Measurements from ENCODE around the gene HLA-DRB5.
"Not testable (repeated sequence)": the region's sequence is repeated elsewhere in the genome, so short reads cannot be mapped to it uniquely, and the experiment has no call there.

The HLA-DRB5 gene

GRCh38 chr6:32529697-32530430, at the start of gene HLA-DRB5:
HLA-DRB5 (minus strand) TSS chr6:32530287; CDS start chr6:32530224, 63 bp downstream.
- no peak for FAIRE-seq
- DNase-seq (ENCODE audit: insufficient read length, low spot score), result peak; percentile 0

- no peak for FAIRE-seq
- DNase-seq (ENCODE audit: insufficient read length, low spot score), result no peak
Measured at GRCh38 chr6:32578962-32579361, 48.9 kb upstream of the HLA-DRB5 start.

- peak; percentile 23 for FAIRE-seq
- not testable (repeated sequence) for DNase-seq (ENCODE audit: insufficient read length, low spot score)
Measured at GRCh38 chr6:32577493-32577892, 47.4 kb upstream of the HLA-DRB5 start.

- DNase-seq (ENCODE audit: insufficient read length, low spot score) (no peak), FAIRE-seq (no peak)
Measured at GRCh38 chr6:32576250-32576649, 46.2 kb upstream of the HLA-DRB5 start.

GRCh38 chr6:32570363-32570905, 40.3 kb upstream of the HLA-DRB5 start:
- FAIRE-seq, result no peak

GRCh38 chr6:32568561-32568960, 38.5 kb upstream of the HLA-DRB5 start:
- DNase-seq (ENCODE audit: insufficient read length, low spot score) (no peak), FAIRE-seq (no peak)

More at GRCh38 chr6:32570363-32570905, 40.3 kb upstream of the HLA-DRB5 start:
- no peak for DNase-seq (ENCODE audit: insufficient read length, low spot score)

GRCh38 chr6:32566957-32567356, 36.9 kb upstream of the HLA-DRB5 start:
- no peak for DNase-seq (ENCODE audit: insufficient read length, low spot score)
- FAIRE-seq, result no peak

GRCh38 chr6:32565511-32565910, 35.4 kb upstream of the HLA-DRB5 start:
- FAIRE-seq (no peak), DNase-seq (ENCODE audit: insufficient read length, low spot score) (no peak)

- DNase-seq (ENCODE audit: insufficient read length, low spot score), result no peak
- FAIRE-seq, result no peak
Measured at GRCh38 chr6:32562940-32563339, 32.9 kb upstream of the HLA-DRB5 start.

GRCh38 chr6:32559747-32560146, 29.7 kb upstream of the HLA-DRB5 start:
- DNase-seq (ENCODE audit: insufficient read length, low spot score) (no peak), FAIRE-seq (no peak)

GRCh38 chr6:32558426-32559057, 28.5 kb upstream of the HLA-DRB5 start:
- DNase-seq (ENCODE audit: insufficient read length, low spot score), result no peak

GRCh38 chr6:32554116-32554965, 24.3 kb upstream of the HLA-DRB5 start:
- FAIRE-seq (no peak), DNase-seq (ENCODE audit: insufficient read length, low spot score) (no peak)

More at GRCh38 chr6:32558426-32559057, 28.5 kb upstream of the HLA-DRB5 start:
- FAIRE-seq, result peak; percentile 31

GRCh38 chr6:32553037-32553742, 23.1 kb upstream of the HLA-DRB5 start:
- no peak for FAIRE-seq
- DNase-seq (ENCODE audit: insufficient read length, low spot score), result no peak

- FAIRE-seq, result peak; percentile 66
- DNase-seq (ENCODE audit: insufficient read length, low spot score), result no peak
Measured at GRCh38 chr6:32551410-32551809, 21.3 kb upstream of the HLA-DRB5 start.

- FAIRE-seq, result no peak
- no peak for DNase-seq (ENCODE audit: insufficient read length, low spot score)
Measured at GRCh38 chr6:32539839-32540238, 9.8 kb upstream of the HLA-DRB5 start.

- DNase-seq (ENCODE audit: insufficient read length, low spot score), result not testable (repeated sequence)
- peak; percentile 99 for FAIRE-seq
Measured at GRCh38 chr6:32530431-32530793, 325 bp upstream of the HLA-DRB5 start.

GRCh38 chr6:32522302-32523047, 7.6 kb downstream of the HLA-DRB5 start:
- FAIRE-seq, result no peak

GRCh38 chr6:32519910-32520258, 10.2 kb downstream of the HLA-DRB5 start:
- DNase-seq (ENCODE audit: insufficient read length, low spot score), result no peak
- FAIRE-seq, result no peak

More at GRCh38 chr6:32522302-32523047, 7.6 kb downstream of the HLA-DRB5 start:
- no peak for DNase-seq (ENCODE audit: insufficient read length, low spot score)

GRCh38 chr6:32519118-32519909, 10.8 kb downstream of the HLA-DRB5 start:
- DNase-seq (ENCODE audit: insufficient read length, low spot score), result no peak

More at GRCh38 chr6:32519118-32519909, 10.8 kb downstream of the HLA-DRB5 start:
- FAIRE-seq, result no peak
